ENCODE results near the gene DEPDC5. TPM values are rescaled to one million over a fixed set of nuclear protein-coding genes. Genes with fewer than 3 reads are reported as not detected.

The DEPDC5 gene
- total RNA-seq, 1 experiment from 2014 or later = 7.9 TPM

GRCh38 chr22:31933406-31933805 lies 179.6 kb downstream of the DEPDC5 start:
- no peaks in the 10 kb centered on the region for H3K9me2 ChIP-seq (replicated peaks; ENCODE audit: low read length)
- no peak overlapping the region for H3K4me2 ChIP-seq (ENCODE audit: low read length)
- no peaks in the 10 kb centered on the region for H4K20me1 ChIP-seq (ENCODE audit: low read length)
- H3K9ac ChIP-seq (ENCODE audit: low read length) = no peak overlapping the region
- no peaks in the 10 kb centered on the region for H3F3A ChIP-seq (ENCODE audit: low read length, unreplicated experiment)
- ChIA-PET POLR2A (ENCODE audit: unreplicated experiment) (no interaction called here), CTCF (no interaction called here)
- intact Hi-C loops (cut with micrococcal nuclease) = no loop called here
- no peak for TF ChIP-seq CTCF (conservative IDR thresholded peaks at IDR 0.05; ENCODE audit: low read depth, low read length)
- TF ChIP-seq EZH2 (IDR thresholded peaks at IDR 0.05; ENCODE audit: low read length, unreplicated experiment) = no peak
- no peaks in the 10 kb centered on the region for H3K27me3 ChIP-seq (ENCODE audit: low read length)
- H3K4me1 ChIP-seq (ENCODE audit: insufficient read depth, low read length) = no peaks in the 10 kb centered on the region
- no TSS peak for BruUV-seq (replicated peaks)
- no peak overlapping the region for H3K4me3 ChIP-seq (ENCODE audit: low read length)
- DNase-seq = no peak
- no peaks in the 10 kb centered on the region for H3K36me3 ChIP-seq (ENCODE audit: low read depth, low read length)
- H3K27ac ChIP-seq (ENCODE audit: low read length) = no peak overlapping the region
- H3K79me2 ChIP-seq (ENCODE audit: low read length) = no peaks in the 10 kb centered on the region
- H3K9me3 ChIP-seq (ENCODE audit: low read length) = no peaks in the 10 kb centered on the region
- ATAC-seq = no peak
- H2AFZ ChIP-seq (ENCODE audit: low read length) = no peak overlapping the region

GRCh38 chr22:31933816-31934482 lies 180.1 kb downstream of the DEPDC5 start:
- no peaks in the 10 kb centered on the region for H3F3A ChIP-seq (ENCODE audit: low read length, unreplicated experiment)
- no peak overlapping the region for H3K27ac ChIP-seq (ENCODE audit: low read length)
- CTCF ChIA-PET = no interaction called here
- TF ChIP-seq EZH2phosphoT487 (IDR thresholded peaks at IDR 0.05; ENCODE audit: borderline replicate concordance, low read length) = no peak
- no peaks in the 10 kb centered on the region for H3K9me2 ChIP-seq (replicated peaks; ENCODE audit: low read length)
- H3K36me3 ChIP-seq (ENCODE audit: low read depth, low read length) = no peaks in the 10 kb centered on the region
- no peaks in the 10 kb centered on the region for H3K4me1 ChIP-seq (ENCODE audit: insufficient read depth, low read length)
- H3K27me3 ChIP-seq (ENCODE audit: low read length) = no peaks in the 10 kb centered on the region
- ATAC-seq = no peak
- H3K9me3 ChIP-seq (ENCODE audit: low read length) = no peaks in the 10 kb centered on the region
- H3K4me3 ChIP-seq (ENCODE audit: low read length) = no peak overlapping the region
- intact Hi-C loops (cut with micrococcal nuclease) = no loop called here
- POLR2A ChIA-PET (ENCODE audit: unreplicated experiment) = no interaction called here
- no peaks in the 10 kb centered on the region for H4K20me1 ChIP-seq (ENCODE audit: low read length)
- H2AFZ ChIP-seq (ENCODE audit: low read length) = no peak overlapping the region
- no TSS peak for BruUV-seq (replicated peaks)
- H3K4me2 ChIP-seq (ENCODE audit: low read length) = no peak overlapping the region
- no peak overlapping the region for H3K9ac ChIP-seq (ENCODE audit: low read length)
- DNase-seq = no peak
- no peaks in the 10 kb centered on the region for H3K79me2 ChIP-seq (ENCODE audit: low read length)

GRCh38 chr22:31935961-31936635 lies 182.3 kb downstream of the DEPDC5 start:
- no TSS peak for BruUV-seq (replicated peaks)
- H3K4me2 ChIP-seq (ENCODE audit: low read length) = no peak overlapping the region
- H3K9ac ChIP-seq (ENCODE audit: low read length) = no peak overlapping the region
- TF ChIP-seq CTCF (conservative IDR thresholded peaks at IDR 0.05; ENCODE audit: low read depth, low read length) (no peak), EZH2 (IDR thresholded peaks at IDR 0.05; ENCODE audit: low read length, unreplicated experiment) (no peak), EZH2phosphoT487 (IDR thresholded peaks at IDR 0.05; ENCODE audit: borderline replicate concordance, low read length) (no peak)
- H3K4me3 ChIP-seq (ENCODE audit: low read length) = no peak overlapping the region
- no peaks in the 10 kb centered on the region for H3K79me2 ChIP-seq (ENCODE audit: low read length)
- H3K4me1 ChIP-seq (ENCODE audit: insufficient read depth, low read length) = no peaks in the 10 kb centered on the region
- H4K20me1 ChIP-seq (ENCODE audit: low read length) = no peaks in the 10 kb centered on the region
- intact Hi-C loops (cut with micrococcal nuclease) = no loop called here
- POLR2A ChIA-PET (ENCODE audit: unreplicated experiment) = interaction anchor here (0.6 kb wide), 1 partner anchor 199 kb away, joined by 4 read pairs; no protein-coding TSS in a partner anchor
- no peaks in the 10 kb centered on the region for H3F3A ChIP-seq (ENCODE audit: low read length, unreplicated experiment)
- no peaks in the 10 kb centered on the region for H3K9me3 ChIP-seq (ENCODE audit: low read length)
- ATAC-seq (no peak), DNase-seq (no peak)
- no peaks in the 10 kb centered on the region for H3K27me3 ChIP-seq (ENCODE audit: low read length)
- no peak overlapping the region for H2AFZ ChIP-seq (ENCODE audit: low read length)
- no peaks in the 10 kb centered on the region for H3K9me2 ChIP-seq (replicated peaks; ENCODE audit: low read length)
- H3K36me3 ChIP-seq (ENCODE audit: low read depth, low read length) = no peaks in the 10 kb centered on the region
- CTCF ChIA-PET = no interaction called here
- no peak overlapping the region for H3K27ac ChIP-seq (ENCODE audit: low read length)
